Neural cell (in vitro differentiated cells): Measurements from ENCODE around the gene FOSL2.

Experiments
- CTCF ChIP-seq: fragments of 450-650 bp; IDR thresholded peaks from 2 replicates; pipeline ENCODE4 v1.5.1; 2014; ENCODE audit warnings: antibody characterized with exemption, mild to moderate bottlenecking, moderate library complexity; ENCODE audit not compliant: poor library complexity, severe bottlenecking
- EP300 ChIP-seq: fragments of 450-650 bp; conservative IDR thresholded peaks from 2 replicates; pipeline ENCODE4 v1.6.1; 2014; ENCODE audit warnings: antibody characterized with exemption, mild to moderate bottlenecking, moderate library complexity; ENCODE audit not compliant: poor library complexity, severe bottlenecking
- EZH2 ChIP-seq: fragments of 200-600, 300-800 bp; shearing (Covaris generic), sonication (generic); IDR thresholded peaks from 2 replicates; pipeline ENCODE4 v1.6.1; 2014; ENCODE audit warnings: antibody characterized with exemption, low read length, borderline replicate concordance, mild to moderate bottlenecking; ENCODE audit not compliant: insufficient read depth, poor library complexity, severe bottlenecking
- POLR2AphosphoS5 ChIP-seq: IDR thresholded peaks from 2 replicates; pipeline ENCODE4 v1.6.1; 2012
- RAD21 ChIP-seq: fragments of 450-650 bp; conservative IDR thresholded peaks from 2 replicates; pipeline ENCODE4 v1.6.1; 2014; ENCODE audit warnings: antibody characterized with exemption, mild to moderate bottlenecking, moderate library complexity
- REST ChIP-seq: IDR thresholded peaks from 2 replicates; pipeline ENCODE4 v1.6.1; 2012; ENCODE audit warnings: borderline replicate concordance
- SMC3 ChIP-seq: fragments of 450-650 bp; conservative IDR thresholded peaks from 2 replicates; pipeline ENCODE4 v1.6.1; 2014; ENCODE audit warnings: antibody characterized with exemption, mild to moderate bottlenecking, moderate library complexity; ENCODE audit not compliant: poor library complexity
- TAF1 ChIP-seq: IDR thresholded peaks from 2 replicates; pipeline ENCODE4 v1.6.1; 2012; ENCODE audit warnings: low read depth

GRCh38 chr2:28349546-28350165 is 43.0 kb upstream of the FOSL2 start:
- TF ChIP-seq CTCF (no peak), EZH2 (no peak), REST (no peak), EP300 (no peak), POLR2AphosphoS5 (no peak), RAD21 (no peak), TAF1 (no peak), SMC3 (no peak)
